IPS-18a (cell line): ENCODE measurements around the gene PLCB1.
"Not testable (repeated sequence)": the region's sequence is repeated elsewhere in the genome, so short reads cannot be mapped to it uniquely, and the experiment has no call there.

ENCODE experiments used
- H3K27ac ChIP-seq: one replicate; pipeline ENCODE4 v1.5.1; 2013; ENCODE audit warnings: low read length
- H3K27me3 ChIP-seq: one replicate; pipeline ENCODE4 v1.6.1; 2013; ENCODE audit warnings: mild to moderate bottlenecking, low read length; ENCODE audit not compliant: control insufficient read depth, insufficient read depth
- H3K36me3 ChIP-seq: one replicate; pipeline ENCODE4 v1.6.1; 2013; ENCODE audit warnings: low read depth, low read length; ENCODE audit not compliant: control insufficient read depth
- H3K4me1 ChIP-seq: one replicate; pipeline ENCODE4 v1.6.1; 2013; ENCODE audit warnings: low read depth, low read length; ENCODE audit not compliant: control insufficient read depth
- H3K4me3 ChIP-seq: one replicate; pipeline ENCODE4 v1.5.1; 2013; ENCODE audit warnings: low read length
- H3K9ac ChIP-seq: one replicate; pipeline ENCODE4 v1.6.1; 2013; ENCODE audit warnings: mild to moderate bottlenecking, low read length, moderate library complexity
- H3K9me3 ChIP-seq: one replicate; pipeline ENCODE4 v1.6.1; 2013; ENCODE audit warnings: low read depth, low read length; ENCODE audit not compliant: control insufficient read depth

The PLCB1 gene

GRCh38 chr20:8368670-8369069, 236.6 kb downstream of the PLCB1 start:
- Histone ChIP-seq H3K9me3 (no peaks in the 10 kb centered on the region), H3K27ac (no peak overlapping the region), H3K9ac (no peak overlapping the region), H3K27me3 (no peaks in the 10 kb centered on the region), H3K4me3 (no peak overlapping the region), H3K36me3 (no peaks in the 10 kb centered on the region), H3K4me1 (no peaks in the 10 kb centered on the region)

- Histone ChIP-seq H3K4me3 (no peak overlapping the region), H3K36me3 (no peaks in the 10 kb centered on the region), H3K27me3 (no peaks in the 10 kb centered on the region), H3K27ac (no peak overlapping the region), H3K9ac (no peak overlapping the region), H3K9me3 (no peaks in the 10 kb centered on the region), H3K4me1 (no peaks in the 10 kb centered on the region)
Observed at GRCh38 chr20:8369311-8369710, 237.2 kb downstream of the PLCB1 start.

- no peaks in the 10 kb centered on the region for H3K36me3 ChIP-seq
- H3K4me3 ChIP-seq: no peak overlapping the region
- H3K27ac ChIP-seq: no peak overlapping the region
- H3K9me3 ChIP-seq: no peaks in the 10 kb centered on the region
- H3K27me3 ChIP-seq: no peaks in the 10 kb centered on the region
- H3K4me1 ChIP-seq: no peaks in the 10 kb centered on the region
- no peak overlapping the region for H3K9ac ChIP-seq
Observed at GRCh38 chr20:8370774-8371173, 238.7 kb downstream of the PLCB1 start.

- Histone ChIP-seq H3K36me3 (no peaks in the 10 kb centered on the region), H3K4me1 (no peaks in the 10 kb centered on the region), H3K9me3 (no peaks in the 10 kb centered on the region), H3K27ac (no peak overlapping the region), H3K27me3 (no peaks in the 10 kb centered on the region), H3K9ac (no peak overlapping the region), H3K4me3 (no peak overlapping the region)
Observed at GRCh38 chr20:8372824-8373380, 240.8 kb downstream of the PLCB1 start.

- H3K36me3 ChIP-seq: no peaks in the 10 kb centered on the region
- H3K27me3 ChIP-seq: no peaks in the 10 kb centered on the region
- H3K4me1 ChIP-seq: no peaks in the 10 kb centered on the region
- H3K9me3 ChIP-seq: no peaks in the 10 kb centered on the region
- H3K9ac ChIP-seq: no peak overlapping the region
- no peak overlapping the region for H3K4me3 ChIP-seq
- no peak overlapping the region for H3K27ac ChIP-seq
Observed at GRCh38 chr20:8373579-8373978, 241.5 kb downstream of the PLCB1 start.

- Histone ChIP-seq H3K4me3 (no peak overlapping the region), H3K27me3 (no peaks in the 10 kb centered on the region), H3K4me1 (no peaks in the 10 kb centered on the region), H3K9me3 (no peaks in the 10 kb centered on the region), H3K27ac (no peak overlapping the region), H3K9ac (no peak overlapping the region), H3K36me3 (no peaks in the 10 kb centered on the region)
Observed at GRCh38 chr20:8375898-8376297, 243.8 kb downstream of the PLCB1 start.

GRCh38 chr20:8376940-8377339, 244.9 kb downstream of the PLCB1 start:
- no peaks in the 10 kb centered on the region for H3K4me1 ChIP-seq
- H3K27me3 ChIP-seq: no peaks in the 10 kb centered on the region
- no peaks in the 10 kb centered on the region for H3K36me3 ChIP-seq
- no peak overlapping the region for H3K9ac ChIP-seq
- no peak overlapping the region for H3K4me3 ChIP-seq
- H3K9me3 ChIP-seq: no peaks in the 10 kb centered on the region
- H3K27ac ChIP-seq: no peak overlapping the region

- not testable (repeated sequence) for H3K9me3 ChIP-seq, H3K36me3 ChIP-seq, H3K27ac ChIP-seq, H3K27me3 ChIP-seq, H3K4me1 ChIP-seq, H3K9ac ChIP-seq, H3K4me3 ChIP-seq
Observed at GRCh38 chr20:8379125-8379524, 247.1 kb downstream of the PLCB1 start.

GRCh38 chr20:8385247-8385646, 253.2 kb downstream of the PLCB1 start:
- H3K27me3 ChIP-seq: no peaks in the 10 kb centered on the region
- no peak overlapping the region for H3K4me3 ChIP-seq
- H3K36me3 ChIP-seq: no peaks in the 10 kb centered on the region
- H3K9ac ChIP-seq: no peak overlapping the region
- peaks cover 11% of the 10 kb centered on the region for H3K4me1 ChIP-seq
- no peaks in the 10 kb centered on the region for H3K9me3 ChIP-seq
- no peak overlapping the region for H3K27ac ChIP-seq

GRCh38 chr20:8386991-8387390, 254.9 kb downstream of the PLCB1 start:
- H3K27me3 ChIP-seq: no peaks in the 10 kb centered on the region
- no peaks in the 10 kb centered on the region for H3K36me3 ChIP-seq
- H3K27ac ChIP-seq: no peak overlapping the region
- H3K9ac ChIP-seq: no peak overlapping the region
- no peaks in the 10 kb centered on the region for H3K9me3 ChIP-seq
- no peak overlapping the region for H3K4me3 ChIP-seq
- peaks cover 11% of the 10 kb centered on the region for H3K4me1 ChIP-seq

GRCh38 chr20:8388141-8388540, 256.1 kb downstream of the PLCB1 start:
- H3K4me3 ChIP-seq: no peak overlapping the region
- no peak overlapping the region for H3K27ac ChIP-seq
- H3K4me1 ChIP-seq: peaks cover 11% of the 10 kb centered on the region
- H3K9ac ChIP-seq: no peak overlapping the region
- H3K36me3 ChIP-seq: no peaks in the 10 kb centered on the region
- no peaks in the 10 kb centered on the region for H3K27me3 ChIP-seq
- H3K9me3 ChIP-seq: no peaks in the 10 kb centered on the region

GRCh38 chr20:8388707-8389106, 256.6 kb downstream of the PLCB1 start:
- Histone ChIP-seq H3K9me3 (no peaks in the 10 kb centered on the region), H3K4me3 (no peak overlapping the region), H3K4me1 (peaks cover 11% of the 10 kb centered on the region), H3K36me3 (no peaks in the 10 kb centered on the region), H3K27me3 (no peaks in the 10 kb centered on the region), H3K27ac (no peak overlapping the region), H3K9ac (no peak overlapping the region)
